GM10266 (cell line): Measurements from ENCODE around the gene PACRG.

Experiments
- DNase-seq: peaks from one replicate; pipeline ENCODE4 v3.0.0; 2012; ENCODE audit errors: extremely low spot score
- CTCF ChIP-seq: IDR thresholded peaks from 2 replicates; pipeline ENCODE4 v1.5.1; 2012; ENCODE audit warnings: mild to moderate bottlenecking, low read depth; ENCODE audit not compliant: control insufficient read depth, insufficient read depth; ENCODE audit errors: missing control alignments

PACRG gene

GRCh38 chr6:163133017-163133416 lies 405.2 kb downstream of the PACRG start:
- no peak for DNase-seq
- TF ChIP-seq CTCF: no peak

- no peak for DNase-seq
- TF ChIP-seq CTCF: no peak
Measured at GRCh38 chr6:163133691-163134090, 405.9 kb downstream of the PACRG start.

- TF ChIP-seq CTCF: no peak
- no peak for DNase-seq
Measured at GRCh38 chr6:163136681-163137397, 409.1 kb downstream of the PACRG start.

GRCh38 chr6:163137398-163137881 lies 409.7 kb downstream of the PACRG start:
- no peak for DNase-seq
- TF ChIP-seq CTCF: no peak

- no peak for TF ChIP-seq CTCF
- no peak for DNase-seq
Measured at GRCh38 chr6:163146036-163146435, 418.3 kb downstream of the PACRG start.

GRCh38 chr6:163147994-163148393 lies 420.2 kb downstream of the PACRG start:
- no peak for DNase-seq
- TF ChIP-seq CTCF: no peak

GRCh38 chr6:163148451-163149278 lies 420.9 kb downstream of the PACRG start:
- no peak for TF ChIP-seq CTCF

More at GRCh38 chr6:163148451-163149278, 420.9 kb downstream of the PACRG start:
- DNase-seq: no peak
